Cerebellar cortex (tissue), 1 donor: Measurements from ENCODE around the gene DENND6A.
"Not testable (repeated sequence)": the region's sequence is repeated elsewhere in the genome, so short reads cannot be mapped to it uniquely, and the experiment has no call there.

Experiments used
- DNase-seq: peaks from one replicate; pipeline ENCODE4 v3.0.0-alpha.2; 2015; ENCODE audit warnings: low spot score

The DENND6A gene

DNA sequence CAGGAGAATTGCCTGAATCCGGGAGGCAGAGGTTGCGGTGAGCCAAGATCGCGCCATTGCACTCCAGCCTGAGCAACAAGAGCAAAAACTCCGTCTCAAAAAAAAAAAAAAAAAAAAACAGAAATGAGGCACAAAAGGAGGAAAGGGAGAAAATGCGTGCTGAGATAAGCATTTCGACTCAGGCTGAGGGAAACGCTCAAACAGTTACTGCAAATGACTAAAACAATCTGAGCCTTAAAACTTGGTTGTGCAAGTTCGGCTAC, 813 bp downstream of the DENND6A start:
- DNase-seq = not testable (repeated sequence)

DNA sequence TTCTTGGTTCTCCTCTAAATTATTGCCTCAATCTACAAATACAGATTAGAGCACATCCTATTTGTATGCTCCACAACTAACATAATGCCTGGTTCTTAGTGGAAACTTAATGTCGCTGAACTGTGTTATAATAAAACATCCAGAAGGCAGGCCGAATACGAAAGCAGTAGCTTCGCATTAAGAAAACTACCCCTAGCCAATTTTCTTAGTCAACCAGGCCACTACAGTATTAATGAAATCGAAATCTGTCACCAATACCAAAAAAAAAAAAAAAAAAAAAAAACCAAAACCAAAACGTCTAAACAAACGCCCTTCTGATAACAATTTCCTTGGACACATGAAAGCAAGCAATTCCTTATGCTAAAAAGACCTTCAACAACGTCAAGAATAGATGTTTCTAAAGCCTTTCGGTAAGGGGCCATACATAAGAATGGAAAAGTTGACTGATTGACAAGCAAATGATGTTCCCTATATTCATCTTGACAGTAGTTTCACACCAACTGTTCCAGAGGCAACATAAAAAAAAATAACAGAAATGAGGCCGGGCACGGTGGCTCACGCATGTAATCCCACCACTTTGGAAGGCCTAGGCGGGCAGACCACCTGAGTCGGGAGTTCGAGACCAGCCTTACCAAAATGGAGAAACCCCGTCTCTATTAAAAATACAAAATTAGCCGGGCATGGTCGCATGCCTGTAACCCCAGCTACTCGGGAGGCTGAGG, 1.3 kb downstream of the DENND6A start:
- no peak for DNase-seq

DNA sequence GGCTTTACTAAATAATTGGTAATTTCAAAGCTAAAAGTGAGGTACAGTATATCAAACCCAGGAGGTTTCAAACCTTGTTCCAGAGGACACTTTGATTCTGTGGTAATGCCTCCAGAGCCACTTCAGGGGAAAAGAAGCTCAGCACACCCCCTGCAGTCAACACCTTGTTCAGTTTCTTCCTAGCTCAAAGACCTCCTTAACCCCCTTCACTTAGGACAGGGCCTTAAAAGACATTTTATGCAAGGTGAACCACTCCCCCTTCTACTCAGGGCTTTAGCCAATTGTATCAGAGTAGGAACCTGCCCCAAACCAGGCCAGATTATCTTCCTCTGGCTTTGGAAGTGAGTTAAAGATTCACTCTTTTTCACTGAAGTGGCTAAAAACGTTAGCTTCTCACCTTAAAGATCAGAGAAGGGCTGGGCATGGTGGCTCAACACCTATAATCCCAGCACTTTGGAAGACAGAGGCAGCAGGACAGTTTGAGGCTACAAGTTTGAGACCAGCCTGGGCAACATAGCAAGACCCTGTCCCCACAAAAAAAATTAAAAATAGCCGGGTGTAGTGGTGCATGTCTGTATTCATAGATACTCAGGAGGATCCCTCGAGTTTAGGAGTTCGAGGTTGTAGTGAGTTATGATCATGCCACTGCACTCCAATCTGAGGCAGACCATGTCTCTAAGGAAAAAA, 3.4 kb downstream of the DENND6A start:
- DNase-seq = no peak

DNA sequence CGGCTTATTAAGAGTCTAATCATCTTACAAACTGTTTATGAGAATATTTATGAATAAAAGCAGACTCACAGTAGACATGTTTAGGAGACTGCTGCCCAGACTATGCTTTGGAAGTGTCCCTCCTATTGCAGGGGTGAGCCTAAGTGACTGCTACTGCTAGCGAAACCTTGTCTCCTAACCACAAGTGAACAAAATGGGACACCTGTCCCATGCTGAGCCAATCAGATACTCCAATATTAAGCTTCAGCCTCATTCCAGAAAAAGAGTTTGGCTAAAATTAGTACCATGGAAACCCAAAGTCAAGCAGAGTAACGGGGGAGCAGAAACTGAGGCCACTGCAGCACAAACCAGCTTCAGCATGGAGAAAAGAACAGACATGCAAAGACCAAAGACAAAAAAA, 4.6 kb downstream of the DENND6A start:
- DNase-seq = no peak

DNA sequence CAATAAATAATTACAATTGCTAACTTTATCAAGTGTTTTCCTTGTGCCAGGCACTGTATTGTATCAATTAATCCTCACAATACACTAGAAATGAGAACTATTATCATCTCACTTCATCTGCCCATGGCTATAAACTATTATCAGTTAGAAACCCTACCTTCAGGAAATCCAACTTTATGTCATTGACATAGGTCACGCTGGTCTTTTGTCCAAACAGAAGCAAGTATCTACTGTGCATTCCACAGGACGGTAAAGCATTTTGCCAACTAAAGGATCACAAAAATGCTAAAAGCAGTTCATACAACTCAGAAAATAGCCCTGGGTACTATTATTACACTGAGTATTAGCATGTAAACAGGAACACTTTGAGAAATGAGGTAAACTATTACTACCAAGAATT, 9.6 kb downstream of the DENND6A start:
- no peak for DNase-seq

DNA sequence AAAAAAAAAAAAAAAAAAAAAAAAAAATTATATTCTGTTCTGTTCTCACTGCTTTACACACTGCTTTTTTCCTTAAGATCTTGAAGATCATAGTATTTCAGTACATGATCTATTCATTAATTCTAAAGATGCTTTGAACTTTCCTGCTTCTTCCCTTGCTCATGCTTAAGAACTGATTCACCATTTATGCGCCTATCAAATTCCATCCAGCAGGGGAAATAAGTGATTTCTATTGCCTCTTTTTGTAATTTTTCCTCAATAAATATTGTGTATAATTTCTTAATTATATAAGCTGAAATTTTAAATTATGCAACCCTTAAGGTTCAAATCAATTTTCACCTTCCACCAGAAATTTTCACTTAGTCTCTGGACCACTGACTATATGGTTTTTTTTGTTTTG, 10.6 kb downstream of the DENND6A start:
- no peak for DNase-seq

DNA sequence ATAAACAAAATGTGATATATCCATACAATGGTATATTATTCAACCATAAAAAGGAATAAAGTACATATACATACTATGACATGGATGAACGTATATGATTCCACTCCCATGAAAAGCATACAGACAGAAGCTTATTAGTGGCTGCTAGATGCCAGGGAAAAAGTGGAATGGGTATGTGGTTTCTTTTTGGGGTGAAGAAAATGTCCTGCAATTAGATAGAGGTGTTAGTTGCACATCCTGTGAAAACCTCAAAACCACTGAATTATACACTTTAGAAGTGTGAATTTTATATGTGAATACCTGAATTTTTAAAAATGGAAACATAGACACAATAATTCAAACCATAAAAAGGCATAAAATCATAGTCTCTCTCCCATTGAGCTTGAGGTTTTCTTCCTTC, 11.2 kb downstream of the DENND6A start:
- no peak for DNase-seq

DNA sequence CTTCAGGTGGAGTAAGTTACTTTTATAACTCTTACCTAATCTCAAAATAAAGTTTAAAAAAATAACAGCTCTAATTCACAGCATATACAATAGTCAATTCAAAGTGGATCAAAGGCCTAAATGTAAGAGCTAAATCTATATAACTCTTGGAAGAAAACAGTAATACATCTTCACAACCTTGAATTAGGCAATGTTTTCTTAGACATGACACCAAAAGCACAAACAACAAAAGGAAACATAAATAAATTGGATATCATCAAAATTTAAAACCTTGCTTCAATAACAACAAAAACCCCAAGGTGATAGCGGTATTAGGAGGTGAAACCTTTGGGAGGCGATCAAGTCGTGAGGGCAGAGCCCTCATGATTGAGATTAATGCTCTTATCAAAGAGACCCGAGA, 12.8 kb downstream of the DENND6A start:
- DNase-seq = no peak

DNA sequence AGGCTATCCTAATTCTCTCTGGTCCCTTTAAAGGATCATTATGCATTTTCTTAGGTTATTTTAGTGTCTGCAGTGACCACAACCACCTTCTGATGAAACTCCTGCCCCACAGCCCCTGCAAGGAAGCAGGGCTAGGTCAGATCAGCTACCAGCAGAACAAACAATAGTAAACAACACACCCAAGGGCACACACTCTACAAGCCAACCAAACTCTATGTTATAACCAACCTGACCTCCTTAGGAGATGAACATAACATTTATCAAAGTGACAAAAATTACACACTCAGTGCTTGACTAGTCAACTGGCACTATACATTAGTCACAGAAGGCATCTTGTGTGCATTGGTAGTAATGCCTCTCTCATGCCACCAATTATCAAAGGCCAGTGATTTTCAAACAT, 17.3 kb downstream of the DENND6A start:
- no peak for DNase-seq

DNA sequence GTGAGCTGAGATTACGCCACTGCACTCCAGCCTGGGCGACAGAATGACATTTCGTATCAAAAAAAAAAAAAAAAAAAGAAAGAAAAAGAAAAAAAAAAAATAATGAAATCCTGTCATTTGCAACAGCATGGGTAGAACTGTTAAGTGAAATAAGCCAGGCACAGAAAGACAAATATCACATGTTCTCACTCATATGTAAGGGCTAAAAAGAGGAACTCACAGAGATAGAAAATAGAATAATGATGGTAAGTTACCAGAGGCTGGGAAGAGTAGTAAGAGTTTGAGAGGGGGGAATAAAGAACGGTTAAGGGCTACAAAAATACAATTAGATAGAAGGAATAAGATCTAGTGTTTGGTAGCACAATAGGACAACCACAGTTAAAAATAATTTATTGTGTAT, 19.7 kb downstream of the DENND6A start:
- no peak for DNase-seq

DNA sequence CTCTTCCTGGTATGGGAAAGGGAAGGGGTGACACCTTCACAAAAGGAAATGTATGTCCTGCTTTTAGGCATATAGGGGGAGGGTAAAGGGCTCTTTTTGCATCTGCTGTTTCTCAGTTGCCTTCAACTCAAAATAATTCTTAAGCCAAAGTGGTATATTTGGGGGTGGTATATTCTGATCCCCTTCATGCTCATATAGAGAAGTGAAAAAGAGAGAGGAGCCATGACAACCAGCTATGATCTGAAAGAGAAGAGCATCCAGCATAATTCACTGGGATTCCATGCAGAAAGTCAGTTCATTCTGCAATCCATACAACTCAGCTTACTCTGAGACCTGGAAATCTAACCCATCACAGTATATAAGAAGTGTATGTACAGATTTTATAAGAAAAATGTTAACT, 22.3 kb downstream of the DENND6A start:
- no peak for DNase-seq

DNA sequence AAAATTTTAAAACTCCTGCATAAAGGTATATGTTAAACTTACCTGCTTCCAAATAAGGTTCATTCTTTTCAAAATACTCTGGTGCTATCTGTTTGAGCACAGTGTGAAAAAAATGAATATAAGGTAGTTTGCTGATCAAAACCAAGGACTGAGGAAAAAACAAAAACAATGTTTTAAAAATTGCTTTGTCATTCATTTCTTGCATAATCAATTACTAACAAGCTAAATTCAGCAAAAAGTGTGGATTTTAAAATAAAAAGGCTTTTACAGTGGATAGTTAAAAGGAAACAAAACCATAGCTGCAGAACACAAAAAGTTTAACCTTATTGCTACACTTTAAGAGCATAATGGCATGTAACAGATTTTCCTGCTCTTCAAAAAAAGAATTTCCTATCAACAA, 31.5 kb downstream of the DENND6A start:
- DNase-seq = no peak

DNA sequence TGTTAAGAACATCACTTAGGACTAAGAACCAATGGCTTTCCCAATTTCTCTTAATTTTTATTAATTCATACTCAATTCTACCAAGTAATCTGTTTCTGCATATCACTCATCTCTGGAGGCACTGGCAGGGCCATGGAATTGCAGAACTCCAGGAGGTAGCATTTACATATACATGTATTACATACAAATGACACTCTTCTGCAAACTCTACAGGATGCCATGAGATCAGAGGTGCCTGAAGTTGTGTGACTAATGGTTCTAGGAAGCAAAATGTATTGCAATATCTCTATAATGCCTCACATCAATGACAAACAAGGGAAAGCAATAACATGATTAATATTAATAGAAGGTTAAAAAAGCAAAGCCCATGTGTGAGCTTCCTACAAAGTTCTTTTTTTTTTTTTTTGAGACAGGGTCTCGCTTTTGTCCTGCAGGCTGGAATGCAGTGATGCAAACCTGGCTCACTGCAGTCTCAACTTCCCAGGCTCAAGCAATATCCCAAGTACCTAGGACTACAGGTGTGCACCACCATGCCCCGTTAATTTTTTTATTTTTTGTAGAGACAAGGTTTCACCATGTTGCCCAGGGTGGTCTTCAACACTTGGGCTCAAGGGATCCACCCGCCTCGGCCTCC, 33.0 kb downstream of the DENND6A start:
- DNase-seq = no peak

DNA sequence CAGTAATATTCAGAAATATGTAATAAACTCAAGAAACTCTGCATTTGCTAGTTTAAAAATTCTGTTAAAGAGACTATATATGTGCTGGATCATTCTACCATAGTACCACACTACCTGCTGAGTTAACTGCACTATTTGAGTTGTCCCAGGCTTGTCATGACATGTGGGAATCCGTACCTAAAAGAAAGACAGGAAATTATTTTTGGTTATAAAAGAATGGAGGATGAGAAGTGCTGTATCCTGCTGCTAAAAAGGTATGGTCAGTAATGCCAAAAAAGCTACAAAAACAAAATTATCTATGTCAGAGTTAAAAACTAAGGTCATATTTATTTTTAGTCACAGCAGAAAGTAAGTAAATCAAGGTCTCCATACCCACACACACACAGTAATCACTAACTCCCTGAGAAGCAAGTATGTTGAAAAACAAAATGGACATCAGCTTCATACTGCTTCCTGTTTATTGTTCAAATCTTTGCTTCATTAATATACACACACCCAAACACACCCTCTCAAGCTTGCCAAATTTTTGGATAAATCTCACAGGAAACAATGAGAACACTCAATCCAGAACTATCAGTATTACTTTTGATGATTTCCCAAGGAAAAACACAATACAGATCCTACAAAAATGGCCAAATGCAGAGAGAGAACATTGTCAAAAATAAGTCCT, 33.7 kb downstream of the DENND6A start:
- DNase-seq = no peak

DNA sequence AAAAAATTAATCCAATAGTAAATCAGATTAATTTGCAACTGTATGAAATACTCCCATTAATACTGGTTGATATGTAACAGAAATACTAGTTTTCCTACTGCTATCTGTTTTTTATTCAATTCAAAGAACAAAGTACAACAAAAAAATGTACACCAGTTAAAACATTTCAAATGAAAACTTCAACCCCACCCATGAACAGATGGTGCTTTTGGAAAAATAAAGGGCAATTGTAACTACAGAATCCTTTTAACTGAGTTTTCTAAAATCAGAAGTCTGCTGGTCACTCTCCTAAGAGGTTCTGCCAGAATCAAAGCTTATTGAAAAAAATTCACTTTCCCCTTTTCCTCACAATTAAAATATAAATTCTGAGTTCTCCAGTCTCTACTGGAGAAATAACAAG, 34.3 kb downstream of the DENND6A start:
- DNase-seq = no peak

DNA sequence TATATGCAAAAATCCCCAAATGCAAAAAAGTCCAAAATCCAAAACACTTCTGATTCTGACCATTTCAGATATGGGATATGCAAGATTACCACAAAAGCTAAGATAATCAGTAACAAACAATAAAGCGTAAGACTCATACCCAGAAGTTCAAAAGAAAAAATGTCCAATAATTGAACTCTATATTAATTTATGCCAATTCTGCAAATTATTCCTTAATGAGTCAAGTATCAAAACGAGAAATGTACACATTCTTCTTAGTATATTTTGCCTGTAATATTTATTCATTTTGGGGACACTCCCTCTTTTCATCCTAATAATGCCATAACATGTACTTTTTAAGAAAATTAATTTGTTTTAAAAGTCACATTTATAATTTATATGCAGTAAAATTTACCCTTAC, 37.1 kb downstream of the DENND6A start:
- DNase-seq = no peak

DNA sequence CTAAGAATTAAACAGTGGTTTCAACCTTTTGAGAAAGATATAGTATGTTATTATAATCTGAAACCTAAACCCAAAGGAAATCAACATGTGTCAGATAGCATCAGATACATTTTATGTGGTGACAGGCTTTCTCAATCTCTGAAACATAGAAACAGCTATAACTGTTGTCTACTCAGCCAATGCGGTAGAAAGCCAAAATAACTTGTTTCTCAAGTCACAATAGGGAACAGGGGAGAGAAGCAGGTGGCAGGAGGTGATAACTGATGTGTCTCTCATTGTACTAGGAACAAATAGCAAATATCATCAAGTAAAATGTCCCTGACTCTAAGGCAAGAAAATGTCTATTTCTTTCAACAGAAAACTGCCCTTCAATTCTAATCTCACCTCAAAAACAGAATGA, 38.6 kb downstream of the DENND6A start:
- no peak for DNase-seq

DNA sequence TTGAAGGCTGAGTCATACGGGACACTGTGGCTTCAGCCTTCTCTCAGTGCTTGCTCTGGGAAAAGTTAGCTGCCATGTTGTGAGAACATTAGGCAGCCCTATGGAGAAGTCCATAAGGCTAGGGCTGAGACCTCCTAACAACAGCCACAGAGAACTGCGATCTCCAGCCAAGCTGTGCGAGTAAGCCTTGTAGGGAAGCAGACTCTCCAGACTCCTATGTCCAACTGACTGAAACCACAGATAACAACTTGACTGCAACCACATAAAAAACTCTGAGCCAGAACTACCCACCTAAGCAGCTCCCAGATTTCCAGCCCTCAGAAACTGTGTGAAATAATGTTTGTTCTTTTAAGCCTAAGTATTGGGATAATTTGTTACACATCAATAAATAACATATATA, 40.7 kb downstream of the DENND6A start:
- no peak for DNase-seq

DNA sequence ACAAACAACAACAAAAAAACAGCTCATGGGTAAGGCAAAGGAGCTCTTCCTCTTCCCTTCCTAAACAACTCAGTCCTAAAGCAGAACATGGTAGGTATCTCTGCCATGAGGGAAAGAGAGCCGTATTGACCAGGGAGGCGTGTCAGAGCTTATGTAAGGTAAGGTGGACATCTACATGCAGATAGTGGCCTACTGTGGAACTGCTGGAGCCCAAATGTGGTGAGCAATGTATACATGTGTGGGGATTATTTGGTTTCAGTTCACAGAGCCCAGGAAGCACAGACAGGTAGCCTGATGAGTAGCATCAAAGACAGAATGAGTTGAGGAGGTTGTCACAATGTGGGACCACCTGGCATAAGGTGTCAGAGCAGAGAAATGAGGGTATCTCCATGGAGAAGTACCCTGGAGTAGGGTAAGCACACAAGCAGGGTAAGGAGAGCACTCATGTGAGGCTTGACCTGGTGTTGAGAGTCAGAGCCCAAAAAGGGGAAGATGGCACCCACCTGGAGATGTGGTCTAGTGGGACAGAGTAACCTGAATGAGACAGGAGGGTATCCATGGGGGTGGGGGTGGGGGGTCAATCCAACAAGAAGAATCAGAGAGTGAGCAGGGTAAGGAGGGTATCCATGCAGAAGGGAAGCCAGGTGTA, 45.5 kb downstream of the DENND6A start:
- no peak for DNase-seq

DNA sequence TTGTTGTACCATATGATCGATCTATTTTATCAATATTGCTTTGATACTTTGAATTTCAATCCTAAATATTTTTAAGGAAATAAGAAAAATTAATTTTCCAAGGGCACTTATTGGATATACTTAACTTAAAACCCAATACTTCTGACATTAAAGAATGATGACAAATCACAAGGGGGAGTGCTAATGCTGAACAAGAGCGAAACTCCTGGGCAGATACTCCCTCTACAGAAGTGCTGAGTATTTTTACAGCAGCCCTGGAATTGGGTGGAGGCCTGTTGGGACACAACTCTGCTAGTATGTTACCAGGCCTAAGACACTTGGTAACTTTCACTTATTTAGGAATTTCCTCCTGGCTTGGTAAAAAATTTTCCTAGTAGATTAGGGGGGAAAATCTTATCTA, 46.2 kb downstream of the DENND6A start:
- peak; percentile 26 for DNase-seq

DNA sequence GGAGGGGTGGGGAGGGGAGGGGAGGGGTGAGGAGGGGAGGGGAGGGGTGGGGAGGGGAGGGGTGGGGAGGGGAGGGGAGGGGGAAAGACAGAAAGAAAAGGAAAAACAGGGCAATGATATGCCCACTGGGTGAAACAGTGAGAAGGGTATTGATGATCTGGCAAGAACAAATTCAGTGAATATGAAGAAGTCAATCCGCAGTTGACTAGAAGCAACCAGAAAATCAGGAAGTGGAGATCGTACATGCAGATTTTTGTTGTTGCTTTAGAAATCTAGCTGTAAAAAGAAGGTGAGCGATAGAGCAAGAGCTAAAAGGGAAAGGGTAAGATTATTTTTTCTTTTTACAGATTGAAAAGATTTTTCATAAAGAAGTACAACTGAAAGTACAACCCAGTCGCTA, 48.1 kb downstream of the DENND6A start:
- no peak for DNase-seq

DNA sequence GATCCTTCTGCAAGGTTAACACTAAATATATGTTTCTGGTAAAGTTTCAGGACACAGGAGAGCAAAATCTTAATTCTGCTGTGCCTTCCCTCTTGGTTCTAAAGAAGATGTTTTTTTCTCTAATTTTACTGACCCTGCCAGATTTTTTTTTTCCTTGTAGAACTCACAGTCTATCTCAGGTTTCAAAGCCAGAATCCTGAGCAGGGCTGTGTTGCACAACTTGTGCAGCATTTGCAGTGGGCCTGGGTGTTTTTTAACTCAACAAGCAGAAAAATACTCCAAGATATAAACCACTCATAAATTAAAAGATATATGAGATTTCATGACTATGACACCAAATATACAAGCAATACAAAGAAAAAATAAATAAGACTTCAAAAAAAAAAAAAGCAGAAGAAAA, 55.5 kb downstream of the DENND6A start:
- DNase-seq = no peak

DNA sequence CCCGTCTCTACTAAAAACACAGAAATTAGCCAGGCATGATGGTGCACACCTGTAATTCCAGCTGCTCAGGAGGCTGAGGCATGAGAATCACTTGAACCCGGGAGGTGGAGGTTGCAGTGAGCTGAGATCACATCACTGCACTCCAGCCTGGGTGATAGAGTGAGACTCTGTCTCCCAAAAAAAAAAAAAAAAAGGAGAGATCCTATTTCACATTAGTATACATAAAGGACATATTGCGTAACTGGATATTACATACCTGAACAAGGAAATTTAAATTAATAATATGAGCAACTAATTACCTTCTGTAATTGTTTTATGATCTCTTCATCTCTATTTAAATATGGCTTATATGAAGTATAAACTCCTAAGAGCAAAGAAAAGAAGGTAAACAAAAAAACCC, 58.6 kb downstream of the DENND6A start:
- not testable (repeated sequence) for DNase-seq
